GM20000 (cell line): ENCODE data around the gene MPL.

Source experiments
- DNase-seq: peaks from one replicate; pipeline ENCODE4 v3.0.0; 2012; ENCODE audit warnings: low spot score
- TF ChIP-seq, protein P1 (sequence below): IDR thresholded peaks from 2 replicates; pipeline ENCODE4 v1.5.1; 2012; ENCODE audit warnings: mild to moderate bottlenecking, control low read depth; ENCODE audit errors: extremely low read depth, missing control alignments

MPL gene

DNA sequence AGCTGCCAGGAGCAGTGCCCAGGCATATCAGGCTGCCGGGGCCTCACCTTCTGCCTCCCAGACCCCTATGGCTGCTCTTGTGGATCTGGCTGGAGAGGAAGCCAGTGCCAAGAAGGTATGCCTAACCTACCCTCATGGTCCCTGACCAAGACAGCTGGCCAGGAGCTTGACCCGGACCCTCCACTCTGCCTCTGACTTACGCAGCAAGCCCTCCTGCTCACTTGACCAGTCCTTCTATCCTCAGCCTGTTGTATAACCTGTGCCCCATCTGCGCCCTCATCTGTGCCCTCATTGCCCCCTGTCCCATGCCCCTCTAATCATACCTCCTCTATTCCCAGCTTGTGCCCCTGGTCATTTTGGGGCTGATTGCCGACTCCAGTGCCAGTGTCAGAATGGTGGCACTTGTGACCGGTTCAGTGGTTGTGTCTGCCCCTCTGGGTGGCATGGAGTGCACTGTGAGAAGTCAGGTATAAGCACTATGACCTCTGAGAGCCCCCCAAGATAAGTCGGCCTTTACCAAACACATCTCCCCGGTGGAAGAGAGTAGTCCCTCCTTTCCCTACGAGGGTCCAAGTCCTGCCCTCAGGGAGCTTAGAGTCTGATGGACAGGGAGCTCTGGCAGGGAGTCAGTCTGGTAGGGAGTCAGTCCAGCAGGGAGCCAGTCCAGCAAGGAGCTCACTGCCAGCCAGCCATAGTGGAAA is 30.0 kb upstream of the MPL start:
- no peak for DNase-seq
- TF ChIP-seq, protein P1, sequence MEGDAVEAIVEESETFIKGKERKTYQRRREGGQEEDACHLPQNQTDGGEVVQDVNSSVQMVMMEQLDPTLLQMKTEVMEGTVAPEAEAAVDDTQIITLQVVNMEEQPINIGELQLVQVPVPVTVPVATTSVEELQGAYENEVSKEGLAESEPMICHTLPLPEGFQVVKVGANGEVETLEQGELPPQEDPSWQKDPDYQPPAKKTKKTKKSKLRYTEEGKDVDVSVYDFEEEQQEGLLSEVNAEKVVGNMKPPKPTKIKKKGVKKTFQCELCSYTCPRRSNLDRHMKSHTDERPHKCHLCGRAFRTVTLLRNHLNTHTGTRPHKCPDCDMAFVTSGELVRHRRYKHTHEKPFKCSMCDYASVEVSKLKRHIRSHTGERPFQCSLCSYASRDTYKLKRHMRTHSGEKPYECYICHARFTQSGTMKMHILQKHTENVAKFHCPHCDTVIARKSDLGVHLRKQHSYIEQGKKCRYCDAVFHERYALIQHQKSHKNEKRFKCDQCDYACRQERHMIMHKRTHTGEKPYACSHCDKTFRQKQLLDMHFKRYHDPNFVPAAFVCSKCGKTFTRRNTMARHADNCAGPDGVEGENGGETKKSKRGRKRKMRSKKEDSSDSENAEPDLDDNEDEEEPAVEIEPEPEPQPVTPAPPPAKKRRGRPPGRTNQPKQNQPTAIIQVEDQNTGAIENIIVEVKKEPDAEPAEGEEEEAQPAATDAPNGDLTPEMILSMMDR, result no peak

DNA sequence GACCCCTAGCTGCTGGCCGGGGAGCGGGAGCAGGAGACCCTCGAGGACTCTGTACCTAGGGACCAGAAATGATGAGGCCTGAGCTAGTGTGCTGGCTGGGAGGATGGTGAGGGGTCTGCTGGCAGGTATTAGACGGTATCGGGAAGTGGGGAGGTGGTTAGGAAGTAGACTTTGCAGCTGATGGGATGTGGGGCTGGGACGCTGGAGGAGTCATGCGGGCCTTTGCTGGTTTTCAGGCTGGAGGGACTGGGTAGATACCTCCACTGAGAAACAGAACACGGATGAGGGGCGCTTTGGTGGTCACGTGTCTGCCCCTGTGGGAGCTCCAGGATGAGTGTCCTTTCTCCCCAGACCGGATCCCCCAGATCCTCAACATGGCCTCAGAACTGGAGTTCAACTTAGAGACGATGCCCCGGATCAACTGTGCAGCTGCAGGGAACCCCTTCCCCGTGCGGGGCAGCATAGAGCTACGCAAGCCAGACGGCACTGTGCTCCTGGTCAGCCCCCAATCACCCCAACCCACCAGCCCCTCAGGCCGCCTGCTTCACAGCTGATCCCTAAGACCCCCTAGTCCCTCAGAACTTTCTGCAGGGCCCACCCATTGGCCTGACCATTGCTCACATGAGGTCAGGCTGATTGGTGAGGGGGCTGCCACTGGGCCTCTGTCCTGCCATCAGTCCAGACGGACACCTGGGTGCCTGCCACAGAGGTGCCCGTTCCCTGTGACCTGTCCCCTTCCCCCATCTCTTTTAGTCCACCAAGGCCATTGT is 28.8 kb upstream of the MPL start:
- no peak for DNase-seq
- TF ChIP-seq, protein P1, result no peak

DNA sequence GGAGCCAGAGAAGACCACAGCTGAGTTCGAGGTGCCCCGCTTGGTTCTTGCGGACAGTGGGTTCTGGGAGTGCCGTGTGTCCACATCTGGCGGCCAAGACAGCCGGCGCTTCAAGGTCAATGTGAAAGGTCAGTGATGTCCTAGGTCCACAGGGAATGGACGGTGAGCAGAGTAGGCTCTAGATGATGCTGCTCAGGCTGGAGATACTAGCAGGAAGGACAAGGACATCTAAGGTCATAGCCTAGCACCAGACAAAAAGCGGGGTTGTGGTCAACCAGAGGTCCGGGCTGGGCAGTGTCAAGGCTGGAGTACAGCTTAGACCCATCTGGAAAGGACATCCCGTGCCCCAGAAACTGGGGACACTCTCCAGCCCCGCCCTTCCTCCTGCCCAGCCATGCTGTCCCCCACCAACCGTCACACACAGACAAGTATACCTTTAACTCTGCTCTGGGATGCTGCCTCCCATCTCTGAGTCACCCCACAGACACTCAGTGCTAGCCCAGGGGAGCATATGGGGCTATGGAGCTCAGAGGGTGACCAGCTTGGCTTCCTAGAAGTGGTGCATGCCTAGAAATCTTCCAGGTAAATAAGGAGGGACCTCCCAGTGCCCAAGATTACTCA is 28.1 kb upstream of the MPL start:
- DNase-seq, result no peak
- TF ChIP-seq, protein P1, result no peak

DNA sequence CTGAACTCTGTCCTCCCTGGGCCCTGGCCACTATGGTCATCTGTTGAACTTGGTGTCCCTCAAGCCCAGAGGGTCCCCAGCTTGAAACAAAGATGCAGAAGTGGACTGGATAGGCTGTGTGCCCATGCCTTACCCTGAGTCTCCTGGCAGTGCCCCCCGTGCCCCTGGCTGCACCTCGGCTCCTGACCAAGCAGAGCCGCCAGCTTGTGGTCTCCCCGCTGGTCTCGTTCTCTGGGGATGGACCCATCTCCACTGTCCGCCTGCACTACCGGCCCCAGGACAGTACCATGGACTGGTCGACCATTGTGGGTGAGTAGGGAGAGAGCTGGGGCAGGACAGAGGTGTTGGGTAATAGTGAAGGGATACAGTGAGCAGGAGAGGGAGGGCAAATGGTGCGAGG is 26.1 kb upstream of the MPL start:
- TF ChIP-seq, protein P1, result no peak

DNA sequence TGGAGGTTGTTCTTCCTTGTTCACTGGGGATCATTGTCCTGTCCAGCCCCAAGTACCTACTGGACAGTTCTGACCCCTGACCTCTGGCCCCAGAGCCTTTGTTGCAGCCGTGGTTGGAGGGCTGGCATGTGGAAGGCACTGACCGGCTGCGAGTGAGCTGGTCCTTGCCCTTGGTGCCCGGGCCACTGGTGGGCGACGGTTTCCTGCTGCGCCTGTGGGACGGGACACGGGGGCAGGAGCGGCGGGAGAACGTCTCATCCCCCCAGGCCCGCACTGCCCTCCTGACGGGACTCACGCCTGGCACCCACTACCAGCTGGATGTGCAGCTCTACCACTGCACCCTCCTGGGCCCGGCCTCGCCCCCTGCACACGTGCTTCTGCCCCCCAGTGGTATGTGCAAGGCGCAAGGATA is 25.4 kb upstream of the MPL start:
- TF ChIP-seq, protein P1, result no peak
- no peak for DNase-seq

More for the DNA sequence above, 26.1 kb upstream of the MPL start:
- DNase-seq, result no peak

DNA sequence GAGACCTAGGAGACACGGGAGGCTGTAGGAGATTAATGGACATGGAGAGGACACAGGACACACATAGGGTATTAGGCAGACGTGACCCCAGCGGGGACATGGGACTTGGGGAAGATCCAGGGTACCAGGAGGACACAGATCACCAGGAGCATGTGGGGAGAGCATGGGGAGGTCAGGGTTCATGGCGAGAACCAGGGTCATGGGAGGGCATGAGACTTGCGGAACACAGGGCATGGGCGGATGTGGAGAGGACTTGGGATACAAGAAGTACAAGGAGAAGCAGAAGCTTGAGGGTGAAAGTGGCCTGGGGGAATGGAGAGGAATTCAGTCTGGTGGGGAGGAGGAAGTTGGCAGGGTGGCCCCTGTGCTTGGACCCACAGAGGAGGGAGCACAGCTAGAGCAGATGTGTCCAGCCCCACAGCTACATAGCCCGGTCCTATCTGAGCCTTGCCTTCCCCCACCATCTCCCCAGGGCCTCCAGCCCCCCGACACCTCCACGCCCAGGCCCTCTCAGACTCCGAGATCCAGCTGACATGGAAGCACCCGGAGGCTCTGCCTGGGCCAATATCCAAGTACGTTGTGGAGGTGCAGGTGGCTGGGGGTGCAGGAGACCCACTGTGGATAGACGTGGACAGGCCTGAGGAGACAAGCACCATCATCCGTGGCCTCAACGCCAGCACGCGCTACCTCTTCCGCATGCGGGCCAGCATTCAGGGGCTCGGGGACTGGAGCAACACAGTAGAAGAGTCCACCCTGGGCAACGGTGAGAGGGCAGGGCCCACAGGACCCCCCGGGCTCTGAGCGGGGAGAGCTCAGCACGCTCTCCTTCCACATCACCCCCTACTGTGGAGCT is 24.7 kb upstream of the MPL start:
- TF ChIP-seq, protein P1, result no peak
- no peak for DNase-seq
